Activated CD4-positive, alpha-beta T cell treated with anti-CD3 and anti-CD28 coated beads, Interleukin-2, amount 50 U/mL, for 4 hours (primary cell): Measurements from ENCODE around the gene PIEZO2.
"Not testable (repeated sequence)": the region's sequence is repeated elsewhere in the genome, so short reads cannot be mapped to it uniquely, and the experiment has no call there.

Source experiments
- DNase-seq, 2 experiments: peaks; one replicate each; pipeline ENCODE4 v3.0.0-alpha.2; 2020

The PIEZO2 gene

DNA sequence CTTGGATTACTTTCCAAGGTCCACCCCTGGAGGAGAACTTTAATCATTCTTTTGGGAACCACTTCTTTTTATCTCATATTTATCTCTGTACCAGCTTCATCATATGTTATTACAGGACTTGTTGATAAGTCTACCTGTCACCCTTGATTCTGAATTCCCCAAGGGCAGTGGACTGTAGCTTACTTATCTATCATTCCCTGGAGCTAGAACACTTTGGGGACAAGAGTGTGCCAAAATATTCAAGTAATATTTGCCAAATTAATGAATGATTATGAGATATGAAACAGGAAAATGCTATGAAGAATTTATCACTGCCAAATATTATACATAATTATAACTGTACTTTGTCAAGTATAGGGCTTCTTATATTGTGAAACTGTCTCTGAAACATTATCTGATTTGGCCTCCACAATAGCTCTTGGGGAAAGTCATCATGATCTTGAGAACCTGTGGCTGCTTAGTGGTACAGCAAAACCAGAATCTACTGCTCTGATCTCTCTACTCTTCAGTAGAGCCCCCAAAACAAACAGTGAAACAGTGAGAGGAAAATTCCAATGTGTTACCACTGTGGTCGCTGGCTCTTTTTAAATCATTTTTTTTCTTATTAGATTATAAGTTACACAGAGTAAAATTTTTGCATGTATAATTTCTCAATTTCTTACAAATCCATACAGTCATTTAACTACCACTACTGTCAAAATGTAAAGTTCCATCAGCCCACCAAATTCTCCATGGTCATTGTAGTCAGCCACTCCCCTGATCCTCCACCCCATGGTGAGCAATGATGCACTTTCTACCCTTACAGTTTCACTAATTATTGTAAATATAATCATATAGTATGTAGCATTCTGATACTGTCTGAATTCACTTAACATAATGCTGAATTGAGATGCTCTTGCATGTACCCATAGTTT lies 197.5 kb downstream of the PIEZO2 start:
- no peak for DNase-seq

DNA sequence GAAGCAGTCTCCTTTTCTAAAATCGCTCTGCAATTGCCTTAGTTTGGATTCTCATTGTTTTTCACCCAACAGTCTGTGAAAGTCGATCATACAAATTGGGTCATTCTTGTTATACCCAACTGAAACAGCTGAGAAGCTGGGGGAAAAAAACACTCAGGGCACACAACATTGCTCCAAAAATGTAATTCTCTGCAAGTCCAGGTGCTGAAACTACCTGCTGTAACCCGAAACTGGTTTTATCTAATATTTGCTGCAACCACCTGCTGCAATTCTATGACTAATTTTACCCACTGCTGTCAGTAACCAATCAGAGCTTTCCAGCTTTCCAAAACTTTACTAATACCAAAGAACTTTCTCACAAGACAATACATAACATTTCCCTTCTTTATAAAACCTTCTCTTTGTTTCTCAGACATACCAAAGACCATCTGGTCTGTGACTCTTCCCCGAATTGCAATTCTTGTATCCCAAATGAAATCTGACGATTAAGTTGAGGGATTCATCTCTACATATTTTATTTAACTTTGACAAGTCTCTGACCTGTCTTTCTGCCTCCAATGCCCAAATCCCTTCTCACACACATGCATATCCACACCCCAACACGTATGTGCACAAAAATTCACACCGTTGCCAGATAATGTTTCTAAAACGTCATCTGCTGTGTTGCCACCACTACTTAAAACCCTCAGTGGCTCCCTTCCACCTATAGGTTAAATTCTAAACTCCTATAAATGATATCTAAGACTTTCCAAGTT lies 198.3 kb downstream of the PIEZO2 start:
- DNase-seq = no peak

DNA sequence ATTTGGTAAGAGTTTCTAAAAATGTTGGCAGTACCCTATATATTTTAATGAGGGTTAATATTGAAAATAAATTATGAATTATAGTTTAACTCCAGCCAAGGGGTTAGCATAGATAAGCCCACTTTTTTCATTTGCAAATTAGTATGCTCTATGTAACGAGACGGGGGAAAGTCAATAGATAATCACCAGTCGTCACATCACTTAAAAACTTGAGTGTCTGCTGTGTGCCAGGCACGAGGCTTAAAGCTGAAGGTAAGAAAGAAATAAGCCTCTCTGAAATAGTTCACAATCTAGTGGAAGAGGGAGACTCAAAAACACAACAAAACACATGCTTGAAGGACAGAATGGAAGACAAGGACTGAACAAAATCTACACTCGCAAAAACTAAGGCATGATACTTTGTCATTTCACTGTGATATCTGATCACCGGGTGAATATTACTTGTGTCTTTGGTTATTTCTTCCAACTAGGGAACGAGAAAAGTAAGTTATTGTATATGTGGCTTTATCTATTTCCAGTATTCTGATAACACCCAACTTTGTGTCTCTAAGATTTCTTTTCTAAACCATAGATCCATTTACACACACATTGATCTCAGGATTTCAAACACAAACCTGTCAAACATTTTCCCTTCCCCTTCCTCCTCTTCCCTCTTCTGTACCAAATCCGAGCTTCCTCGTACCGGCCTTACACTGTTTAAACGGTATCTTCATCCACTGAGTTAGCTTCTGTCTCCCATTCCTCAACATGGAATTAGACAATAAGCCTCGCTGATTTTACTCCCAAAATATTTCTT lies 199.1 kb downstream of the PIEZO2 start:
- no peak for DNase-seq

DNA sequence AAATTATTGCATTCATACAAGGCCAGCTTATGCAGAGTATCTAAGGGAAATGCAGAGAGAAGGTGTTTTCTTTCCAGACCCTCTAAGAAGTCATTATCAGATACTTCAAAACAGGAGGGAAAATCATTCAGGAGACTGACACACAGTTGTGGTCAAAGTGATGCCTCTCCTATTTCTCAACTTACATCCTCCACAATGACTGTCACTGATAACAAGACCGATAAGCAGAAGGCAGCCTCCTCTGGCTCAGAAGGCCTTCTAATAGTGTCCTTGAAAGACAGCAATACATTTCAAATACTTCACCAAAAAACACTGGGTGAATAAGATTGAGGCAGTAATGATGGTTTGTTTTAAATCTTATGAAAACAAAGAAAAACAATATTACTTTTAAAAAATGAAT lies 199.7 kb downstream of the PIEZO2 start:
- no peak for DNase-seq

DNA sequence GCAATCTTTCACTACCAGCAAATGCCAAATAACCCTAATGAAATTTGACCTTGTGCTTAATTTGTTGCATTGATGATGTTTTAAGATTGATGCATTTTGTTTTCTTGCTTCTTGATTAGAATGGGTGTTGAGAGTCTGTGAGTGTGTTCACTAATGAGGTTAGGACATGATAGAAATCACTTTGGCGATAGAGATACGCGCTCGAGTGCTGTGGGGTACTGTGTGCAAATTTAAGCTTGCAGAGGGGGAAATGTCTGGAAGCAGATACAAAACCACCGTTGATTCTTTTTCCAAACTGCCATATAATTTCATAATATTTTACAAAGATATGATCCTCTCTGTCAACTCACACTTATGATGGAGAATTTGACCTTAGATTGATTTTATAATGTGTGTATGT lies 200.9 kb downstream of the PIEZO2 start:
- no peak for DNase-seq

DNA sequence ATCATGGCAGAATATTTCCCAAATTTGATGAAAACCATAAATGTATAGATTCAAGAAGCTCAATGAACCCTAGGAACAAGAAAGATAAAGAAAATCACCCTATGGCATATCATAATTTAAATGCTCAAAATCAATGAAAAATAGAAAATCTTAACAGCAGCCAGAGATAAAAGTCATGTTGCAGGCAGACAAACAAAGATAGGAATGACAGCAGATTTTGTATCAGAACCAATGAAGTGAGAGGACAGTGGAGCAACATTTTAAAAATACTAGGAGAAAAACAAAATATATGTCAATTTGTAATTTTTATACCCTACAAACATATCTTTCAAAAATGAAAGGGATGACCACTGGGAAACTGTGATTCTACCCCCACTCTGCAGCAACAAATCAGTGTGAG lies 203.3 kb downstream of the PIEZO2 start:
- no peak for DNase-seq

- no peak for DNase-seq
Observed at GRCh38 chr18:10942998-10943397, 206.4 kb downstream of the PIEZO2 start.

DNA sequence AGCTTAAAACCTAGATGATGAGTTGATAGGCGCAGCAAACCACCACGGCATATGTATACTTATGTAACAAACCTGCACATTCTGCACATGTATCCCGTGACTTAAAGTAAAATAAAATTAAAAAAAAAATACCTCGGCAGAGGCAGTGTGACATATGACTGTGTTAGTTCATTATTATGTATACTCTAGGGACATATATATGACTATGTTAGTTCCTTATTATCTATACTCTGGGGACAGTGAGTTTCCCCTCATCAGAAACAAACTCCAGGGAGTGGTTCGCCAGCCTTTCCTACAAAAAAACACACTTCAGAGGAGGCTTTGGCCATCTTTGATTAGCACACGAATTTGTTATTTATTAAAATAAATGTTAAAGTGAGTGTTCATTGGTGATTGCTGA lies 209.5 kb downstream of the PIEZO2 start:
- no peak for DNase-seq

- no peak for DNase-seq
Observed at GRCh38 chr18:10937743-10938640, 211.4 kb downstream of the PIEZO2 start.

DNA sequence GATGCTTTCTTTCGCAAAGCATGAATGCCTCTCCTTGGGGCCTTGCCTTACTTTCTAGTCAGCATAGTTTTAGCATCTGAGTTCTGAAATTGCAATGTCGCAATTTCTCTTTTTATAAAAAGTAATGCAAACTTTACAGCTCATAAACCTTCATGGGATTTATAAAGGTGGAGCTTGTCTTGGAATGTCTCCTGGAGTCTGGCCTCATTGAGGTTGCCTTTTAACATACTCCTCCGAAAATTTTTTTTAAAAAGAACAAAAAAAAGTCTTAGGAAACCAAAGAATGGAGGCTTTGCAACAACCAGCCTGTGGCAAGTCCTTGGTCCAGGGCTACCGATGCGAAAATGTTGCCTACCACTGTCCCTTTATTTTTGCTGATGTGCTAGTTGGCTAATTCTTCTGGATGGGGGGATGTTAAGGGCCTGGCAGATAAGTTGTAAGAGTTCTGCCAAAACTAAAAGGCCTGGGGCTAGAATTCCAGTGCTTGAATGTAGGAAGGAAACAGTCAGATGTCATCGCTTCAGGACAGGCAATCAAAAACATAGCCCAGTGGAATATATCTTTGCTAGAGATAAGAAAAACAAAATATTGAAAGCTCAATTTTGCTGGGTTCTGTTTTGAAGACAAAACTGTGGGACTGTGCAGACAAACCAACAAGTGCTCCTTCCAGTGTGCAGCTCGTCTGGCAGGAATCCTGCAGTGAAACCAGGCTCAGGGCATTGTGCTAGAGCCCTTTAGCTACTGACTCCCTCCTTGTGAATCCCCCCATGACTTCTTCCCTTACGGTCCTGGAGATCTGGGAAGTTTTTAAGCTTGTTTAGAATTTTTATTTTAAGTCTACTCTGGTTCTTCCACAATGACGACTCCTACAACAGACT lies 213.0 kb downstream of the PIEZO2 start:
- DNase-seq = no peak

DNA sequence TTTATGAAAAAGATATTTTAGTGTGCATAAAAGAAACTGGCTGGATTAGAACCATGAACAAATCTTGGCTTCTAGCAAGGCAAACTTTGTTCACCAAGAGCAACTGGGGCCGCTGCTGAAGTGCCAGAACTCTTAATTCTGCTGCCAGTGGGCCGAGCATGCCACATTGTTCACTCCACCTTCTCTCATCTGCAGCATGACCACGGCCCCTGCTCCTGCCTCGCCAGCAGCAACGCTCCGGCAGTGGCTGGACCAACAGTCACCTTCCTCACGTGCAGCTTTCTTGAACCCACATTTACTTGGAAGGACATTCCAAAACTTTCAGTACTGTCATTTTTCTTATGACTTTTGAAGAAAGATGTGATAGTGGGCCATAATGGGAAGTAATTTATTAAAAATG lies 213.8 kb downstream of the PIEZO2 start:
- DNase-seq = no peak

GRCh38 chr18:10933648-10934047 lies 215.7 kb downstream of the PIEZO2 start:
- DNase-seq = not testable (repeated sequence)

DNA sequence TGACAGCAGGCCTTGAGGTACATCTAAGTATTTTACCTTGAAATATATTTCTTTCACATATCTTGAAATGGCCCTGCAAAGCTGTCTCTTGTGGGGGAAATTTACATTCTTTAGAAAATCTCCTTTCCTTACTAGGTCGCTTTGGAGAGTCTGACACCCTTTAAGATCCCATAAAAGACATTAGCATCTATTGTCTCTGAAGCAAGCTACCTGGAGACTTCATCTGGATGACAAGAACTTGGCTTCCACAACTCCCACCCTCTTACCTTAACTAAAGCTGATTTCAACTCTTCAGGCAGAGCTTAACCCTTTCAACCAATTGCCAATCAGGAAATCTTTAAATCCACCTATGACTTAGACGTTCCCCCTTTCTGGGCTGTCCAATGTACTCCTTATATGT lies 219.3 kb downstream of the PIEZO2 start:
- no peak for DNase-seq

GRCh38 chr18:10928772-10929373 lies 220.5 kb downstream of the PIEZO2 start:
- DNase-seq = no peak

DNA sequence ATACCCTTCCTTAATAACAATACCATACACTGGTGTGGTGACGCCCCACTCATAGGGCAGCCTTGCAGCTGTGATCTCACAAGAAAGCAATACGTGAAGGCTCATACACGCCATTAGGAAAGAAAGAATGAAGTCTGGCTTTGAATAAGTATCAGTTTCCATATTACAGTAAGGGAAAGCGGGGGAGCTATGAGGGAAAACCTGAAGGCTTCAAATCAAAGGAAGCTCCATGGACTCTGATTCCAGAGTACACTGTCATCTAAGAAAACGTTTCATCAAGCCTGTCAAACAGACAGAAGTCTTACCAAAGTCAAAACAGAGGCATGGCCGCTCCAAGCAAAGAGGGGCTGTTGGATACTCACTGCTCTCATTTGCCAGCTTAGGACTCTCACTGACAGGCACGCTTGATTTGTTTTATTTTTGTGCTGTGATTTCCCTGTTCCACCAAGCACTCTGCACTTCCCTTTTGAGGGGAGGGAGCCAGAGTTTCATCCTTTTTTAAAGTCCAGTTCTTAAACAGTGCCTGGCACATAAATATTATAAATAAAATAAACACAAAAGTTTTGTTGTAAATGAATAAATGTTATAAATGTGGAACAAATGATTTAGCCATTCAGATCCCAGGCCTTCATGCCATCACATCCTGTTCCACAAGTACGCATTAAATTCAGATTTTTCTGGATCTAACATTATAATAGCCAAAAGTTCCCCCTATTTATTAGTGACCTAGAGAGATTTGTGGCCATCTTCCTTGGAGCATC lies 221.2 kb downstream of the PIEZO2 start:
- no peak for DNase-seq

DNA sequence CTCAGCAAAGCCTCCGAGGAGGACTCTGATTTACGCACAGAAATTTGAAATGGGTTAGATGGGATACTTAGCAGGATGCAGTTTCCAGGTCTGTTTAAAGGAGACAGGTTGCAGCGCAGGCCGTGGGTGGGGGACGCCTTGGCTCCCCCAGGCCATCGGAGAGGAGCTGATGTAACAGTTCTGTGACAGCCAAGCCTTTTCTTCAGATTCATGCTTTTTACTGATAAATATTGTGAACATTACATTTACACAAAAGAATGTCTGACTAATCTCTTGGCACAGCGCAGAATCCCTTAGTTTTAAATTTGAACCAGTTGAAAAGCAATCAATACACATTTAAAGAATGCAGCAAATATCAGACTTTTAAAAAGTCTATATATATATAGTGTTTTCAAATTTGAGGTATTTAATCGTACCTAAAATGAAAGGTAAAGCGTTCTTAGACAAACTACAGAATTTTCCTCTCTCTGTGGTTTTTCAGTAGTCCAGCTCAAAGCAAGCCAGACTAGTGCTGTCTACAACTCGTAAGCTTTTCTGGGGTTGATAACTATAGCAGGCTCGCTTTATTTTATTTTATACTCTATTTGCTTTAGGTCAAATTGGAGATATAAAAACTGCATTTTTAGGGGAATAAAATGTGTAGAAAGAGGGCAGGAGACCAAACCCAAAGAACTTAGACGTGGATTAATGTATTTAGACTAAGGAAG lies 221.9 kb downstream of the PIEZO2 start:
- DNase-seq = no peak

- no peak for DNase-seq
Observed at GRCh38 chr18:10926621-10927161, 222.7 kb downstream of the PIEZO2 start.

GRCh38 chr18:10924290-10924689 lies 225.1 kb downstream of the PIEZO2 start:
- no peak for DNase-seq

DNA sequence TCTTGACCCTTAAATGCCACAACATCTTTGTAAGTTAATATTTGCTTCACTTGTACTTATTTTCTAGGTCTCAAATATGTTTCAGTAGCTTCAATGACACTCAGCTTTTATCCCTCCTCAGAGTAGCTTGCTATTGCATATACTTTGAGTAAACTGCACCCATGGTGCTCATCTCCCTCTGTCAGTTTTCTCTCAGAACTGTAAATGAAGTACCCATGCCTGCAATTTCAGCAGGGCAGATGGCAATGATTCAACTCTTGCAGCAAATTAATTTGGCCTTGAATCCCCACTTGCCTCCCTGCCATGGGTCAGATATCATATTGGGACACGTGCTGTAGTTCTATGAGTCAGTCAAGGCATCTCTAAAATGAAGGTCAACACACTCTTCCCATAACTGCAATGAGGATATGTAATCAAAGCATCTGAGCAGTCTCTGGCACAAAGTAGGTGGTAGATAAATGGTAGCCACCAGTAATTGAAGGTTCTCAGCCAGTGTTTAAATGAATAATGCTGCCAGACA lies 225.8 kb downstream of the PIEZO2 start:
- DNase-seq = no peak
